Fibroblast of pulmonary artery (primary cell): ENCODE data around the gene HOXB2.

Experiments used
- DNase-seq: peaks from one replicate; pipeline ENCODE4 v3.0.0-alpha.2; 2010; ENCODE audit warnings: low read depth
- H3K4me3 ChIP-seq: replicated peaks from 2 replicates; pipeline ENCODE4 v1.5.1; 2011; ENCODE audit warnings: low read depth, mild to moderate bottlenecking, control low read depth, low read length, moderate library complexity
- TF ChIP-seq, protein P1 (sequence below): IDR thresholded peaks from 2 replicates; pipeline ENCODE4 v1.5.1; 2011; ENCODE audit warnings: mild to moderate bottlenecking, control low read depth, low read length, inconsistent platforms; ENCODE audit errors: missing control alignments

HOXB2 gene

GRCh38 chr17:48546924-48547807, 2.3 kb upstream of the HOXB2 start:
- DNase-seq = no peak
- peak overlapping the region; percentile 23 for H3K4me3 ChIP-seq
- TF ChIP-seq, protein P1, sequence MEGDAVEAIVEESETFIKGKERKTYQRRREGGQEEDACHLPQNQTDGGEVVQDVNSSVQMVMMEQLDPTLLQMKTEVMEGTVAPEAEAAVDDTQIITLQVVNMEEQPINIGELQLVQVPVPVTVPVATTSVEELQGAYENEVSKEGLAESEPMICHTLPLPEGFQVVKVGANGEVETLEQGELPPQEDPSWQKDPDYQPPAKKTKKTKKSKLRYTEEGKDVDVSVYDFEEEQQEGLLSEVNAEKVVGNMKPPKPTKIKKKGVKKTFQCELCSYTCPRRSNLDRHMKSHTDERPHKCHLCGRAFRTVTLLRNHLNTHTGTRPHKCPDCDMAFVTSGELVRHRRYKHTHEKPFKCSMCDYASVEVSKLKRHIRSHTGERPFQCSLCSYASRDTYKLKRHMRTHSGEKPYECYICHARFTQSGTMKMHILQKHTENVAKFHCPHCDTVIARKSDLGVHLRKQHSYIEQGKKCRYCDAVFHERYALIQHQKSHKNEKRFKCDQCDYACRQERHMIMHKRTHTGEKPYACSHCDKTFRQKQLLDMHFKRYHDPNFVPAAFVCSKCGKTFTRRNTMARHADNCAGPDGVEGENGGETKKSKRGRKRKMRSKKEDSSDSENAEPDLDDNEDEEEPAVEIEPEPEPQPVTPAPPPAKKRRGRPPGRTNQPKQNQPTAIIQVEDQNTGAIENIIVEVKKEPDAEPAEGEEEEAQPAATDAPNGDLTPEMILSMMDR = no peak

DNA sequence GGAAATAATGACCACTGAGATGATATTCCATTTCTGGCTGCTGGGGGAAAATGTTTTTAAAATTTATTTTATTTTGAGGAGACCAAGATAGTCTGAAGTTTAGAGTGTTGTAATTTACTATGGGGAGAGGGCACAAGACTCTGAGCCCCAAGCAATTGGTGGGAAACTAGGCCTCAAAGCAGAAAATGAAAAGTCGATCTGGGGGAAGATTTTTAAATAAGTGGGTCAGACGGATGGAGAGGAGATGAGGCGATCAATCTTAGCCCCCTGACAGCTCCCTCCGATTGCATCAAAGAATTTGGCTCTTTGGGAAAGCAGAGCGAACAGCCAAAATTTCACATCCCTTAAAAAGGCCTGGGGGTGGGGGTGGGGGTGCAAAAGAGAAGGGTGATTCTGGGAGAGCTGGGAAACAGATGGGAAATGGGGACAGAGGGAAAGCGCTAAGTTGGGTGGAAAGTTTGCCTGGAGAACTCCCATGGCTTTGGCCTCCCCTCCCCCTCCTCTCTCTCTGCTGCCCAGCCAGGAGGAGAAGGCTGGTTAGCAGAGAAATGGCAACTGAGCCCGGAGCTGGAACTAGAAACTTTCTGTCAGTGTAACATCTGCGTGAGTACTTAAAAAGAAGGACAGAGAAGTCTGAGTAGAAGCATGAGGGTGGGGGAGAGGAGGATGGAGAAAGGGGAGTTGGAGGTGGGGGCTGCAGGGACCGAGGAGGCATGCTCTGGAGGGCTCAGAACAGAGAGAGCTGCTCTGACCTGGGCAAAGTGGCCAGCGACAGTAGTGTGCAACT, 1.4 kb upstream of the HOXB2 start:
- TF ChIP-seq, protein P1 = no peak
- peak overlapping the region; percentile 23 for H3K4me3 ChIP-seq
- DNase-seq = no peak

- TF ChIP-seq, protein P1 = no peak
- no peak for DNase-seq
- no peak overlapping the region for H3K4me3 ChIP-seq
Measured at GRCh38 chr17:48545539-48545938, 630 bp upstream of the HOXB2 start.

- H3K4me3 ChIP-seq = peak overlapping the region; percentile 80
- TF ChIP-seq, protein P1 = no peak
- peak; percentile 81 for DNase-seq
Measured at GRCh38 chr17:48544349-48545021, 424 bp downstream of the HOXB2 start.

DNA sequence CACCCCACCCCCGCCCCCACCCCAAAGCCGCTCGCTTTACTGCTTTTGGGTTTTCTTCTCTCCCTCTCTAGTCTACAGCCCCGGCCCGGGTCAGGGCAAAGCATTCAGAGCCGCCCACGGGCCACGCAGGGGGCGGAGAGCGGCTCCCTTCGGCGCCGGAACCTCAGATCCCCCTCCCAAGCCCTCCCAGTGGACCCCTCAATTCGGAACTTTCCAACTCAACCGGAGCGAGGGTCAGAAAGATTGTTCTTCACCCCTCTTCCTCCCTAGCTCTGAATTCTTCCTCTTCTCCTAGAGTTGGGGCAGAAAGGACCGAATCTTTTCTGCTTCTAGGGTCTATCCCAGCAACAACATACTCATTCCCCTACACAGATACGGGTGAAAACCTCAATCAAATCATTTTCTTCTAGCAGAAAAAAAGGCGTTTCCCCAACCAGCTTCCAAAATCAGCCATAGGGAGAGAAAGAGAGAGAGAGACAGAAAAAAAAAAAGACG, 1.0 kb downstream of the HOXB2 start:
- no peak for DNase-seq
- TF ChIP-seq, protein P1 = no peak
- peak overlapping the region; percentile 80 for H3K4me3 ChIP-seq

DNA sequence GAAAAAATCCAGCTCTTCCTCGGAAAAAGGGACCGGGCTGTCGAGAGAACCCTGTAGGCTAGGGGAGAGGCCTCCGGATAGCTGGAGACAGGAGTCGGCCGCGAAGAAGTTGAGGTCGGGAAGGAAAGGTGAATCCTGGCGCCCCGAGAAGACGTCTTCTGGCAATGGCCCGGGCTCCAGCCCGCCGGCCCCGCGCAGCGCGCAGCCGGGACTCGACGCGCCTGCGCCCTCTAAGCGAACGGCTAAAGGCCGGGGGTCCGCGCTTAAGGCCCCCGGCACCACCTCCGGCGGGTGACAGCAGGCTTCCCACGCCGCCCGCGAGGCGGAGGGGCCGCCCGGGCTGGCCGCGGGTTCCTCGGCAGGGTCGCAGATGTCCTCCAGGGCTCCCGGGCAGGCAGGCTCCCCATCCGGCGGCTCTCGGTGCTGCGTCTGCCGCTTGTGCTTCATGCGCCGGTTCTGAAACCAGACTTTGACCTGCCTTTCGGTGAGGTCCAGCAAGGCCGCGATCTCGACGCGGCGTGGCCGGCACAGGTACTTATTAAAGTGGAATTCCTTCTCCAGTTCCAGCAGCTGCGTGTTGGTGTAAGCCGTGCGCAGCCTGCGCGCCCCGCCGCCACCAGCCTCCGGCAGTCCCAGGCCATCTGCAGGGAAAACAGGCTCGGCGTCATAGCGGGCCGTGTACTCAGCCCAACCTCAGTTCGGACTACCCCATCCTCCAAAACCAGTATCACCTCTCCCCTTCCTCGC, 1.6 kb downstream of the HOXB2 start:
- peak overlapping the region; percentile 80 for H3K4me3 ChIP-seq
- DNase-seq = peak; percentile 66
- TF ChIP-seq, protein P1 = peak; percentile 3
